Thymus (tissue), 11 donors: ENCODE measurements around the gene ACADSB. TPM values are rescaled to one million over a fixed set of nuclear protein-coding genes. Genes with fewer than 3 reads are reported as not detected.

Source experiments
- DNase-seq, 9 donors: peaks; one replicate each; pipeline ENCODE4 v3.0.0-alpha.2; 2013; ENCODE audit warnings: low spot score in 9 of 9, low read depth in 6 of 9, missing footprints in 1 of 9
- H3K27ac ChIP-seq, 2 donors: one replicate each; pipeline ENCODE4 v1.5.1; 2013; ENCODE audit warnings: control low read depth in 1 of 2, low read depth in 1 of 2, low read length in 1 of 2, mild to moderate bottlenecking in 1 of 2, moderate library complexity in 1 of 2
- H3K27me3 ChIP-seq, 2 donors: one replicate each; pipeline ENCODE4 v1.5.1; 2013; ENCODE audit warnings: low read length in 1 of 2; ENCODE audit not compliant: control insufficient read depth in 2 of 2, insufficient read depth in 1 of 2
- H3K36me3 ChIP-seq, 2 donors: one replicate each; pipeline ENCODE4 v1.5.1; 2013; ENCODE audit warnings: low read length in 1 of 2, mild to moderate bottlenecking in 1 of 2, moderate library complexity in 1 of 2; ENCODE audit not compliant: control insufficient read depth in 2 of 2, insufficient read depth in 2 of 2
- H3K4me1 ChIP-seq, 2 donors: one replicate each; pipeline ENCODE4 v1.5.1; 2013; ENCODE audit warnings: low read length in 2 of 2; ENCODE audit not compliant: control insufficient read depth in 2 of 2, insufficient read depth in 2 of 2
- H3K4me3 ChIP-seq, 2 donors: one replicate each; pipeline ENCODE4 v1.5.1; 2013; ENCODE audit warnings: low read length in 2 of 2, control low read depth in 1 of 2, mild to moderate bottlenecking in 1 of 2
- H3K9me3 ChIP-seq, 2 donors: one replicate each; pipeline ENCODE4 v1.5.1; 2013; ENCODE audit warnings: low read length in 1 of 2, mild to moderate bottlenecking in 1 of 2; ENCODE audit not compliant: control insufficient read depth in 2 of 2, insufficient read depth in 1 of 2
- WGBS: extraction: QIAGEN DNeasy Blood & Tissue Kit; methylation state at CpG from one replicate; pipeline ENCODE4 v1.1.7; 2013; 5-methylcytosine and 5-hydroxymethylcytosine counted together
- polyA plus RNA-seq: library from polyadenylated mRNA; stranded (reverse); fragments of 200-250 nt; gene quantifications from one replicate; pipeline ENCODE4 v1.2.3, GENCODE V29; 2013
- total RNA-seq: library from RNA; stranded (reverse); fragments of 120-200 nt; gene quantifications from one replicate; pipeline ENCODE4 v1.2.4, GENCODE V29; 2013
- donor health status: healthy.

Gene ACADSB
- total and polyA plus RNA-seq, 2 donors = 5.9 to 11.0 TPM

DNA sequence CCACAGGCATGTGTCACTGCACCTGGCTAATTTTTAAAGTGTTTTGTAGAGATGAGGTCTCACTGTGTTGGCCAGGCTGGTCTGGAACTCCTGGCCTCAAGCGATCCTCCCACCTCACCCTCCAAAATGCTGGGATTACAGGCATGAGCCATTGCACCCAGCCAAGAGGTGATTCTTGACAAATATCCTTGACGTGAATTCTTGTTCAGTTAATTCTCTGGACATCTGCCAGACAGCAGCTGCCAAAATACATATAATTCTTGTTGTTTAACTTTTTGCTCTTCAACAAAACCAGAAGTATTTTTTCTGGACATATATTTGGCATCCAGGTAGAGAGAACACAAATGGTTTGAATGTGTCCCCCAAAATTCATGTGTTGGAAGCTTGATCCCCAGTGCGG lies 3.2 kb downstream of the ACADSB start:
- Histone ChIP-seq H3K4me3 (no peak overlapping the region), H3K27ac (no peak overlapping the region), H3K36me3 (no peaks in the 10 kb centered on the region), H3K9me3 (peaks cover 0 to 4% of the 10 kb centered on the region in 2 donors), H3K4me1 (peaks cover 9 to 10% of the 10 kb centered on the region in 2 donors), H3K27me3 (no peaks in the 10 kb centered on the region)
- 98% methylated on average over 3 of the region's 3 CpGs for WGBS
- DNase-seq = no peak

DNA sequence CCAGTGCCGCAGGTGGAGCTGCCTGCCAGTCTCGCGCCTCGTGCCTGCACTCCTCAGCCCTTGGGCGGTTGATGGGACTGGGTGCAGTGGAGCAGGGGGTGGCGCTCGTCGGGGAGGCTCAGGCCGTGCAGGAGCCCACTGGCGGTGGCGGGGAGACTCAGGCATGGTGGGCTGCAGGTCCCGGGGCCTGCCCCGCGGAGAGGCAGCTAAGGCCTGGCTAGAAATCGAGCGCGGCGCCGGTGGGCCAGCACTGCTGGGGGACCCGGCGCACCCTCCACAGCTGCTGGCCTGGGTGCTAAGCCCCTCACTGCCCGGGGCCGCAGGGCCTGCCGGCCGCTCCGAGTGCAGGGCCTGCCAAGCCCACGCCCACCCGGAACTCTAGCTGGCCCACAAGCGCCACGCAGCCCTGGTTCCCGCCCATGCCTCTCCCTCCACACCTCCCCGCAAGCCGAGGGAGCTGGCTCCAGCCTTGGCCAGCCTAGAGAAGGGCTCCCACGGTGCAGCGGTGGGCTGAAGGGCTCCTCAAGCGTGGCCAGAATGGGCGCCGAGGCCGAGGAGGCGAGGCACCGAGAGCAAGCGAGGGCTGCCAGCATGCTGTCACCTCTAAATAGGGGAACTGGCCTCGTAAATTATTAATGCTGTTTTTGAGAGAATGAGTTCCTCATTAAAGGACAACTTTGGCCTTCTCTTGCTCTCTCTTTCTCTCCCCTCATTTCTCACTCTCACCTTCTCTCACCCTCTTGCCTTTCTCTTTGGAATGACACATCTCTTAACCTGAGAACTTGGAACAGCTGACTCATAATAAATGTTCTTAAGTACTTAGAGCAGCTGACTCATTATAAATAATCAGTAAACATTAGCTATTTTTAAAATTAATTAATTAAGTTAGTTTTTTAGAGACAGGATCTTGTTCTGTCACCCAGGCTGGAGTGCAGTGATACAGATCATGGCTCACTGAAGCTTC lies 4.9 kb downstream of the ACADSB start:
- no peak overlapping the region for H3K4me3 ChIP-seq
- no peaks in the 10 kb centered on the region for H3K36me3 ChIP-seq
- H3K9me3 ChIP-seq = no peaks in the 10 kb centered on the region
- H3K27ac ChIP-seq = no peak overlapping the region
- 95% methylated on average over 43 of the region's 43 CpGs for WGBS
- H3K27me3 ChIP-seq = no peaks in the 10 kb centered on the region
- no peak for DNase-seq
- peaks cover 5 to 8% of the 10 kb centered on the region in 2 donors for H3K4me1 ChIP-seq

DNA sequence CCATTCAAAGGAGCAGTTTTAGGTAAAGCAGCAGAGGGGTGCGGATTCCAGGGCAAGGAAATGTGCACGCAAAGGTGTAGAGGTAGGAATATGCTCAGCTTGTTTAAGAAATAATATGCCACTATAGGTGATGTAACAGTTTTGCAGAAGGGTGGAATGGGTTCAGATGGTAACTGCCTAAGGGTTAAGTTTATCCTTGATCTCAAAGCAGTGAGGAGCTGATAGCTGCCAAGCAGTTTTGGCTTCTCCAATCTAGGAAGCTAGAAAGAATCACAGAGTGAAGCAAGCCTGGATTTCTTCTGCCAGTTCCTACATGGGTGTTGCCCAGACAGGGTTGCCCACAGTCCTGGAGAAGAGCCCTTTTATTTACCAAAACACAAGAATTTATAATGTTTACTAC lies 6.0 kb downstream of the ACADSB start:
- peaks cover 0 to under 1% of the 10 kb centered on the region in 2 donors for H3K4me1 ChIP-seq
- DNase-seq = no peak
- H3K27ac ChIP-seq = no peak overlapping the region
- no peaks in the 10 kb centered on the region for H3K36me3 ChIP-seq
- H3K9me3 ChIP-seq = no peaks in the 10 kb centered on the region
- H3K27me3 ChIP-seq = no peaks in the 10 kb centered on the region
- no peak overlapping the region for H3K4me3 ChIP-seq
- WGBS = over 99% methylated on average over 2 of the region's 2 CpGs

DNA sequence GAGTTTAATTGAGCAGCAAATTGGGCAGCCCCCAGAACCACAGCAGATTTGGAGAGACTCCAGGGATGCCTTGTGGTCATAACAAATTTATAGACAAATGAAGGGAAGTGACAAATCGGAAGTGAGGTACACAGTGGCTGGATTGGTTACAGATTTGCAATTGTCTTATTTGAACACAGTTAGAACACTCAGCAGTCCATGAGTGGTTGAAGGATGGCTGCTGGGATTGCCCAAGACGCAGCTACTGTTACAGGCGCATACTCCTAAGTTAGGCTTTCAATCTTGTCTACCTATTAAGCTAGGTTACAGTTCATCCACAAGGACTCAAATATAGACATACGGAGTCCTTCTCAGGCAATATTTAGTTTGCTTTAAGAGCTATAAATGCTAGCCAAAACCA lies 7.4 kb downstream of the ACADSB start:
- 98% methylated on average over 4 of the region's 4 CpGs for WGBS
- no peak overlapping the region for H3K27ac ChIP-seq
- H3K27me3 ChIP-seq = no peaks in the 10 kb centered on the region
- H3K9me3 ChIP-seq = no peaks in the 10 kb centered on the region
- no peaks in the 10 kb centered on the region for H3K36me3 ChIP-seq
- no peak for DNase-seq
- H3K4me1 ChIP-seq = no peaks in the 10 kb centered on the region
- H3K4me3 ChIP-seq = no peak overlapping the region

DNA sequence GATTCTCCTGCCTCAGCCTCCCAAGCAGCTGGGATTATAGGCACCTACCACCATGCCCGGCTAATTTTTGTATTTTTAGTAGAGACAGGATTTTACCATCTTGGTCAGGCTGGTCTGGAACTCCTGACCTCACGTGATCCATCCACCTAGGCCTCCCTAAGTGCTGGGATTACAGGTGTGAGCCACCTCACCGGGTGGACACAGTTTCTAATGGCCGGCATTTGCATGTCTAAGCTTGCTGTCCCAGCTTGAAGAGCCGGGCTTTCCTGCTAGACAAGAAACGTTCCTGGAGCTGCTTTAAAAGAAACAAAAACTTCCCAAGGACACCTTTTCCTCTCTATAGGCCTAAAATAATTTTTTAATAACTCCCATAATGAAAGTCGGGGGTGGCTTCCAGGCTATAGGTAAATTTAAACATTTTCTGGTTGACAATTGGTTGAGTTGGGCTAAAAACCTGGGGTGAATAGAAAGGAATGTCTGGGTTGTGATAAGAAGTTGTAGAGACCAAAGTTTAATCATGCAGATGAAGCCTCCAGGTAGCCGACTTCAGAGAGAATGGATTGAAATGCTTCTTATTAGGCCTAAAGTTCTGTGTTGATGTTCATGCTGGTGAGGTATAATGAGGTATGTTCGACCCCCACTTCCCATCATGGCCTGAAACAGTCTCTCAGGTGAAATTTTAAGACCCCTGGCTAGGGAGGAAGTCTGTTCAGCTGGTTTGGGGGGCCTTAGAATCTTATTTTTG lies 8.8 kb downstream of the ACADSB start:
- Histone ChIP-seq H3K4me1 (no peaks in the 10 kb centered on the region), H3K27me3 (no peaks in the 10 kb centered on the region), H3K36me3 (no peaks in the 10 kb centered on the region), H3K9me3 (no peaks in the 10 kb centered on the region), H3K4me3 (no peak overlapping the region), H3K27ac (no peak overlapping the region)
- DNase-seq = no peak
- WGBS = 90% methylated on average over 9 of the region's 9 CpGs

DNA sequence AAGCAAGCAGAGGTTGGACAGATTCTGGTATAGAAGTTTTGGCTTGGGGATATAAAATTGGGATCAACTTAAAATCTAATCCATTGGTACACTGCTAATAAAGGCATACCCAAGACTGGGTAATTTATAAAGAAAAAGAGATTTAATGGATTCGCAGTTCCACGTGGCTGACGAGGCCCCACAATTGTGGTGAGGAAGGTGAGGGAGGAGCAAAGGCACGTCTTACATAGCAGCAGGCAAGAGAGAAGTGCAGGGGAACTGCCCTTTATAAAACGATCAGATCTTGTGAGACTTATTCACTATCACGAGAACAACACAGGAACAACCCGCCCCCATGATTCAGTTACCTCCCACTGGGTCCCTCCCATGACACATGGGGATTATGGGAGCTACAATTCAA lies 9.7 kb downstream of the ACADSB start:
- Histone ChIP-seq H3K36me3 (no peaks in the 10 kb centered on the region), H3K9me3 (no peaks in the 10 kb centered on the region), H3K27ac (no peak overlapping the region), H3K4me3 (no peak overlapping the region), H3K4me1 (no peaks in the 10 kb centered on the region), H3K27me3 (no peaks in the 10 kb centered on the region)
- WGBS = 98% methylated on average over 7 of the region's 7 CpGs
- DNase-seq = no peak

DNA sequence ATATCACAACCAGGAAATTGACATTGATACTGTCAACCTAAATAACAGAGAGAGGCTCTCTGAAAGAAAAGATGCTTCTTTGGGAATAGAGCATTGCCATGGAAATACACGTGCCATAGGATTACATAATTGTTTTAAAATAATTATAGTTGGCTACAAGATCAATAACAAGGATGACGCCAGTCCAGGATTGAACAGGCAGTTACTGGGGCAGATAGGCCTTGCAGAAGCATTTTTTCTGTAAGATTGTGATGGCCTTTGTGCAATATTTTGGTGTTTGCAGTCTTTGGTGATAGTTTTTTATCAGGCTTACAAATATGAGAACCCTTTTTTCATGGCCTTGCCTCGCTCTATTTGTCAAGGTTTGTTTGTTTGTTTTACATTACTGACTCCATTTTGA lies 10.5 kb downstream of the ACADSB start:
- WGBS = 81% methylated on average over 3 of the region's 3 CpGs
- Histone ChIP-seq H3K27ac (no peak overlapping the region), H3K27me3 (no peaks in the 10 kb centered on the region), H3K4me3 (no peak overlapping the region), H3K36me3 (no peaks in the 10 kb centered on the region), H3K4me1 (no peaks in the 10 kb centered on the region), H3K9me3 (no peaks in the 10 kb centered on the region)
- DNase-seq = no peak

DNA sequence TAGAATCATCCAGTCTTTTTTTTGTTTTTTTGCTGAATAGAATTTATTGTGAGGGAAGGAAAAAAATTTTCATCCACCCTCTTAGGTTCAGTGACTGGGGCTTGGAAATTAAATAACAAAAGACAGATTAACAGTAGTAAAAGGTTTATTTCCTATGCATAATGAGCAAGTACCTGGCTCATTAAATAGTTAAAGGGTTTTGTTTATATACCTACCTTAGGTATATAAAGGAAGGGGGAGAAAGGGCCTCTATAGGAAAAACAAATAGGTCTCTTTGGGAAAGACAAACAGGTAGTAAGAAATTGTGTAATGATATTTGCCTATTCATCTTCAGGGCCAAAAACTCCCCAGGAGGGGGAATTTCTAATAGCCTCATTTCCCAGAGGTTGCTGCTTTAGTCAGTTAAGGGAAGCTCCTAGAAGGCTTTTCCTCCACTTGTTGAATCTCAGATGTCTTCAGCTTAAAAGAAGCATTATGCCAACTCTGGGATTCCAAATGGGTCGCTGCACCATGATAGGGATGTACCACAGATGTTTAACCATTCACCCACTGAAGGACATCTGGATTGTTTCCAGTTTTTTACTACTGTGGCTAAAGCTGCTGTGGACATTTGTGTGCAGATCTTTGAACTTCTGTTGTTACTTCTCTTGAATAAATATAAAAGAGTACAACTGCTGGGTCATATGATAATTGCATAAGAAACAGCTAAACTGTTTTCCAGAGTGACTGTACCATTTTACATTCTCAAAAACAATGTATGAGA lies 11.3 kb downstream of the ACADSB start:
- Histone ChIP-seq H3K27ac (no peak overlapping the region), H3K4me1 (no peaks in the 10 kb centered on the region)
- WGBS = 98% methylated on average over 1 of the region's 1 CpG

More for the DNA sequence above, 11.3 kb downstream of the ACADSB start:
- H3K27me3 ChIP-seq = no peaks in the 10 kb centered on the region
- H3K9me3 ChIP-seq = no peaks in the 10 kb centered on the region
- DNase-seq = no peak
- H3K4me3 ChIP-seq = no peak overlapping the region
- H3K36me3 ChIP-seq = no peaks in the 10 kb centered on the region
